ENCODE results near the gene RITA1.

RITA1 gene

GRCh38 chr12:113158439-113159203, 26.9 kb upstream of the RITA1 start:
- no peak for TF ChIP-seq CTCF (conservative IDR thresholded peaks at IDR 0.05; ENCODE audit: low read depth)
- no peak for DNase-seq (ENCODE audit: low spot score)
- CTCF ChIA-PET, result interaction anchor here (0.6 to 1.7 kb wide), 2 partner anchors 13 to 16 kb away, joined by 3 to 5 read pairs; no protein-coding TSS in a partner anchor
- POLR2A ChIA-PET (ENCODE audit: low non-redundant PET), result no interaction called here
- H3K27ac ChIP-seq, result peak overlapping the region; percentile 7; the same call in 1 of the 2 replicates

GRCh38 chr12:113159937-113160336, 25.6 kb upstream of the RITA1 start:
- ChIA-PET CTCF (no interaction called here), POLR2A (ENCODE audit: low non-redundant PET) (interaction anchor here (0.5 kb wide), 1 partner anchor 660 kb away, joined by 5 read pairs; no protein-coding TSS in a partner anchor)
- H3K27ac ChIP-seq, result peak overlapping the region; percentile 62
- no peak for DNase-seq (ENCODE audit: low spot score)
- TF ChIP-seq CTCF (conservative IDR thresholded peaks at IDR 0.05; ENCODE audit: low read depth), result no peak

- POLR2A ChIA-PET (ENCODE audit: low non-redundant PET), result no interaction called here
- CTCF ChIA-PET, result interaction anchor here (0.7 to 0.9 kb wide), 2 partner anchors 13 to 301 kb away, joined by 3 to 4 read pairs; no protein-coding TSS in a partner anchor
- TF ChIP-seq CTCF (conservative IDR thresholded peaks at IDR 0.05; ENCODE audit: low read depth), result no peak
- peak; percentile 60 for DNase-seq (ENCODE audit: low spot score)
- H3K27ac ChIP-seq, result no peak overlapping the region; the same call in 1 of the 2 replicates
These were observed 24.0 kb upstream of the RITA1 start for GRCh38 chr12:113161415-113162016.

GRCh38 chr12:113162102-113163029, 23.2 kb upstream of the RITA1 start:
- CTCF ChIA-PET, result interaction anchor here (0.5 to 0.9 kb wide), 2 partner anchors 12 to 1672 kb away, joined by 3 to 4 read pairs; no protein-coding TSS in a partner anchor
- peak; percentile 32 for DNase-seq (ENCODE audit: low spot score)

GRCh38 chr12:113163030-113163360, 22.5 kb upstream of the RITA1 start:
- no peak for TF ChIP-seq CTCF (conservative IDR thresholded peaks at IDR 0.05; ENCODE audit: low read depth)
- DNase-seq (ENCODE audit: low spot score), result no peak
- ChIA-PET POLR2A (ENCODE audit: low non-redundant PET) (no interaction called here), CTCF (interaction anchor here (0.5 kb wide), 1 partner anchor 1673 kb away, joined by 3 read pairs; no protein-coding TSS in a partner anchor)
- 0 out of 2 replicates have a peak overlapping the region, but pooled peaks have one; percentile 14 for H3K27ac ChIP-seq

More at GRCh38 chr12:113162102-113163029, 23.2 kb upstream of the RITA1 start:
- peak overlapping the region; percentile 33 for H3K27ac ChIP-seq
- POLR2A ChIA-PET (ENCODE audit: low non-redundant PET), result no interaction called here
- TF ChIP-seq CTCF (conservative IDR thresholded peaks at IDR 0.05; ENCODE audit: low read depth), result no peak

- CTCF ChIA-PET, result no interaction called here
- TF ChIP-seq CTCF (conservative IDR thresholded peaks at IDR 0.05; ENCODE audit: low read depth), result no peak
- POLR2A ChIA-PET (ENCODE audit: low non-redundant PET), result no interaction called here
These were observed 21.5 kb upstream of the RITA1 start for GRCh38 chr12:113164014-113164413.

More at GRCh38 chr12:113164014-113164413, 21.5 kb upstream of the RITA1 start:
- H3K27ac ChIP-seq, result no peak overlapping the region
- DNase-seq (ENCODE audit: low spot score), result no peak

Measured in RWPE1 (cell line).